ENCODE data around the gene FCER1G. TPM values are rescaled to one million over a fixed set of nuclear protein-coding genes. Genes with fewer than 3 reads are reported as not detected.
A peak's percentile ranks its signal among the peaks of the same experiment; 100 is the strongest.

Gene FCER1G
- total RNA-seq, 2 donors from 2014 or later, result 0.68 to 0.69 TPM

GRCh38 chr1:161258439-161259344 lies 43.6 kb downstream of the FCER1G start, which contains the start of gene PCP4L1:
Gene PCP4L1, plus strand, starts transcription at chr1:161258745. Its CDS starts 230 bp downstream, at chr1:161258975.
- H3K4me1 Mint-ChIP-seq, result peaks cover 37% of the 10 kb centered on the region
- Histone ChIP-seq H3K9me3 (ENCODE audit: control insufficient read depth, low read length) (peaks cover 26% of the 10 kb centered on the region), H3K9ac (ENCODE audit: extremely low read depth, low read length, poor library complexity, severe bottlenecking) (no peak within 1 kb of the TSS), H3K4me1 (ENCODE audit: control insufficient read depth, insufficient read depth, low read length) (peaks cover 4% of the 10 kb centered on the region), H3K27ac (ENCODE audit: low read depth, low read length) (no peak within 1 kb of the TSS), H3K27me3 (ENCODE audit: control insufficient read depth, insufficient read depth, low read length, poor library complexity, severe bottlenecking) (peaks cover 38% of the 10 kb centered on the region), H3K36me3 (ENCODE audit: control insufficient read depth, insufficient read depth, low read length) (no peaks in the 10 kb centered on the region), H3K4me3 (ENCODE audit: low read length) (peak within 1 kb of the TSS; percentile 77)
- peak; percentile 20 for TF ChIP-seq CTCF (conservative IDR thresholded peaks at IDR 0.05)
- peaks cover 7% of the 10 kb centered on the region for H3K36me3 Mint-ChIP-seq (ENCODE audit: low read depth)
- H3K9me3 Mint-ChIP-seq, result peaks cover 26% of the 10 kb centered on the region
- peak within 1 kb of the TSS; percentile 58 for H3K4me3 Mint-ChIP-seq
- WGBS, 2 experiments (ENCODE audit: insufficient coverage in 1 of 2, insufficient read length in 1 of 2), result 6 to 8% methylated on average over 27 to 62 of the region's 62 CpGs
- DNase-seq, result peak; percentile 94
- peaks cover 59% of the 10 kb centered on the region for H3K27me3 Mint-ChIP-seq (ENCODE audit: insufficient read depth)
- no peak within 1 kb of the TSS for H3K27ac Mint-ChIP-seq

DNA sequence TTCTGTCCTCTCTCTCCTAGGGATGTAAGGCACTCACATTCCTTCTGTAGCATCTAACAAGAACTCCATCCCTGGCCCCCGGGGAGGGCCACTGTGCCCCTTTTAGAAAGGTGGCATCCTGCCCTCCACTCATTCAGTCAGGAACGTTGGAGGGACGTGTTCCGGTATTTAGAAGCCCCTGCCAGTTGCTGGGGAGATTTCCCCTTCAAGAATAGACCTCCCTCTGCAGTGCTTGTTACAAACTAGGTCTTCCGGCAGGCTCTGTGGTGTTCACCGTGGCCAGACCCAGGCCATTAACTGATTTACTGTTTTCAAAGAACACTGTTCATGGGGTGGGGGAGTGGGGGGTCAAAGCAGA lies 44.2 kb downstream of the FCER1G start:
- Mint-ChIP-seq H3K4me3 (peak overlapping the region; percentile 58), H3K36me3 (ENCODE audit: low read depth) (peaks cover 7% of the 10 kb centered on the region), H3K27ac (no peak overlapping the region), H3K9me3 (peaks cover 26% of the 10 kb centered on the region), H3K4me1 (peaks cover 37% of the 10 kb centered on the region), H3K27me3 (ENCODE audit: insufficient read depth) (peaks cover 59% of the 10 kb centered on the region)
- Histone ChIP-seq H3K9ac (ENCODE audit: extremely low read depth, low read length, poor library complexity, severe bottlenecking) (no peak overlapping the region), H3K4me1 (ENCODE audit: control insufficient read depth, insufficient read depth, low read length) (peaks cover 4% of the 10 kb centered on the region), H3K9me3 (ENCODE audit: control insufficient read depth, low read length) (peaks cover 26% of the 10 kb centered on the region), H3K36me3 (ENCODE audit: control insufficient read depth, insufficient read depth, low read length) (no peaks in the 10 kb centered on the region), H3K27ac (ENCODE audit: low read depth, low read length) (no peak overlapping the region), H3K27me3 (ENCODE audit: control insufficient read depth, insufficient read depth, low read length, poor library complexity, severe bottlenecking) (peaks cover 38% of the 10 kb centered on the region), H3K4me3 (ENCODE audit: low read length) (peak overlapping the region; percentile 77)
- TF ChIP-seq CTCF (conservative IDR thresholded peaks at IDR 0.05), result no peak
- WGBS, 2 experiments (ENCODE audit: insufficient coverage in 1 of 2, insufficient read length in 1 of 2), result 65 to 82% methylated on average over 2 to 6 of the region's 6 CpGs
- DNase-seq, result no peak

GRCh38 chr1:161259765-161260164 lies 44.7 kb downstream of the FCER1G start:
- Histone ChIP-seq H3K27ac (ENCODE audit: low read depth, low read length) (no peak overlapping the region), H3K4me1 (ENCODE audit: control insufficient read depth, insufficient read depth, low read length) (peaks cover 4% of the 10 kb centered on the region), H3K4me3 (ENCODE audit: low read length) (no peak overlapping the region), H3K27me3 (ENCODE audit: control insufficient read depth, insufficient read depth, low read length, poor library complexity, severe bottlenecking) (peaks cover 38% of the 10 kb centered on the region), H3K36me3 (ENCODE audit: control insufficient read depth, insufficient read depth, low read length) (no peaks in the 10 kb centered on the region), H3K9ac (ENCODE audit: extremely low read depth, low read length, poor library complexity, severe bottlenecking) (no peak overlapping the region), H3K9me3 (ENCODE audit: control insufficient read depth, low read length) (peaks cover 26% of the 10 kb centered on the region)
- Mint-ChIP-seq H3K4me3 (peak overlapping the region; percentile 58), H3K27me3 (ENCODE audit: insufficient read depth) (peaks cover 62% of the 10 kb centered on the region), H3K9me3 (peaks cover 26% of the 10 kb centered on the region), H3K4me1 (peaks cover 37% of the 10 kb centered on the region), H3K27ac (no peak overlapping the region), H3K36me3 (ENCODE audit: low read depth) (peaks cover 7% of the 10 kb centered on the region)
- no peak for TF ChIP-seq CTCF (conservative IDR thresholded peaks at IDR 0.05)
- no peak for DNase-seq
- WGBS, 2 experiments (ENCODE audit: insufficient coverage in 1 of 2, insufficient read length in 1 of 2), result 94% methylated on average over 1 of the region's 1 CpG; no CpG with 5 or more reads in 1 of the 2 experiments

All from endodermal cell (in vitro differentiated cells).